ENCODE results near the gene PCTP.

DNA sequence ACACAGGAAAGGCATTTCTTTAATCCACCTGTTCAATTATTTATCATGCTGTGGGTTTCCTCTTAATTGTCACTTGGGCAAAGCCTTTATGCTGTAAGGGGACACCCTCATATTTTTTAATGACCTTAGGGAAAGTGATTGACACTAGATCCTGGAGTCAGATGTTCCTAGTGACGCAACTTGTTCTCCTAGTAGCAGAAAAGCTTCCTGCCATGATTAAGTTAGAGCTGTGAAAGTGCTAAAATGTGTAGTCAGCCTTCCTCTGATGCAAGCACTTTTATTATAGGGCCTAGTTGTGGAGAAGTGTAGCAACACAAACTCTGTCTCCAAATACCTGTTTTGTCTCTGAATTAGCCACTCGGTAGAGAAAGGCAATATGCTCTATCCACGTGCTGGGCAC, 40.4 kb upstream of the PCTP start:
- TF ChIP-seq, protein P1, sequence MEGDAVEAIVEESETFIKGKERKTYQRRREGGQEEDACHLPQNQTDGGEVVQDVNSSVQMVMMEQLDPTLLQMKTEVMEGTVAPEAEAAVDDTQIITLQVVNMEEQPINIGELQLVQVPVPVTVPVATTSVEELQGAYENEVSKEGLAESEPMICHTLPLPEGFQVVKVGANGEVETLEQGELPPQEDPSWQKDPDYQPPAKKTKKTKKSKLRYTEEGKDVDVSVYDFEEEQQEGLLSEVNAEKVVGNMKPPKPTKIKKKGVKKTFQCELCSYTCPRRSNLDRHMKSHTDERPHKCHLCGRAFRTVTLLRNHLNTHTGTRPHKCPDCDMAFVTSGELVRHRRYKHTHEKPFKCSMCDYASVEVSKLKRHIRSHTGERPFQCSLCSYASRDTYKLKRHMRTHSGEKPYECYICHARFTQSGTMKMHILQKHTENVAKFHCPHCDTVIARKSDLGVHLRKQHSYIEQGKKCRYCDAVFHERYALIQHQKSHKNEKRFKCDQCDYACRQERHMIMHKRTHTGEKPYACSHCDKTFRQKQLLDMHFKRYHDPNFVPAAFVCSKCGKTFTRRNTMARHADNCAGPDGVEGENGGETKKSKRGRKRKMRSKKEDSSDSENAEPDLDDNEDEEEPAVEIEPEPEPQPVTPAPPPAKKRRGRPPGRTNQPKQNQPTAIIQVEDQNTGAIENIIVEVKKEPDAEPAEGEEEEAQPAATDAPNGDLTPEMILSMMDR (conservative IDR thresholded peaks at IDR 0.05): no peak
- no peak for TF ChIP-seq EZH2 (IDR thresholded peaks at IDR 0.05; ENCODE audit: low read depth)

Data from PC-9 (cell line).